GM12892 (cell line): ENCODE measurements around the gene LRRC30. TPM values are rescaled to one million over a fixed set of nuclear protein-coding genes. Genes with fewer than 3 reads are reported as not detected.
"Not testable (repeated sequence)": the region's sequence is repeated elsewhere in the genome, so short reads cannot be mapped to it uniquely, and the experiment has no call there.

ENCODE experiments used
- DNase-seq: peaks from one replicate; pipeline ENCODE4 v3.0.0; 2011; ENCODE audit not compliant: insufficient read length
- FAIRE-seq: peaks from 2 replicates; lab custom pipeline; 2011; peaks lifted over from hg19 to GRCh38; lab: Jason Lieb, UNC
- POLR2A ChIP-seq: IDR thresholded peaks from 2 replicates; pipeline ENCODE4 v1.6.1; 2011; ENCODE audit warnings: low read depth, low read length, control low read depth
- POLR2AphosphoS5 ChIP-seq: IDR thresholded peaks from 2 replicates; pipeline ENCODE4 v1.6.1; 2011; ENCODE audit warnings: low read depth, low read length, control low read depth
- TAF1 ChIP-seq: IDR thresholded peaks from 2 replicates; pipeline ENCODE4 v1.6.1; 2011; ENCODE audit warnings: low read depth, mild to moderate bottlenecking, control low read depth, low read length, borderline replicate concordance
- polyA plus RNA-seq: library from polyadenylated mRNA; unstranded; fragments of >200 nt; gene quantifications from one replicate; pipeline ENCODE4 v1.2.1, GENCODE V29; 2012; ENCODE audit warnings: missing spikeins, inconsistent platforms; ENCODE audit not compliant: missing spikeins

The LRRC30 gene
- not detected for polyA plus RNA-seq

DNA sequence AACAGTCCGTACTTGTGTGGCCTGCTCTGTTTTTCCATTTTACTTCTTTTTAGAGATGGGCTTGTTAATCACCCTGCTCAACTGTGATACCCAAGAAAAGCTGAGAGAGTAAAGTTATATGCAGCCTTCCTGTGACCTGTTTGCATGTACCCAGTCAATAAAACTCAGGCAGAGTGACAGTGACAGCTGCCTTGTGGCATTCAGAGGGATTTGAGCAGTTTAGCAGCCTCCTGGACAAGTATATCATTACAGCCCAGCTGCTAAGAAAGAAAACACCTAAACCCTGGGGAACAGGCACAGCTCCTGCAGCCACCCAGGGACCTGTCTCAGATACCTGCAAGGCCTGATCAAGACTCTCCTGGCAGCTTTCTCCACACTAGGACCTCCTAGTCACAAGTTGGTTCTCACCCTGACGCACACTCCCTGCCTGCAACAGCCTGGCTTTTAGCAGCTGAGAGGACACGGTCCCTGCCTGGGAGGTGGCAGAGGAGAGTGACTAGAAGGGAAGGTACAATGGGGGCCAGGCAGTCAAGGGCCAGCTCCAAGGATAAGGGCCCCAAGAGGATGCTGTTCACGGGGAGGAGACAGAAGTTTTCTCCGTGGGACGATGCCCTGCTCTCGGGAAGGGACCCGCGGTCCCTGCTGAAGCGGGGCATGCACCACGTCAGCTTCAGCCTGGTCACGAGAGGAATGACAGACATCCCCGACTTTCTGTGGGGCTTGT, at the start of gene LRRC30:
TSS of gene LRRC30 (plus strand) at position 464 of the 724 bp plus-strand sequence. CDS start at position 514, 50 bp downstream.
- no peak for FAIRE-seq

DNA sequence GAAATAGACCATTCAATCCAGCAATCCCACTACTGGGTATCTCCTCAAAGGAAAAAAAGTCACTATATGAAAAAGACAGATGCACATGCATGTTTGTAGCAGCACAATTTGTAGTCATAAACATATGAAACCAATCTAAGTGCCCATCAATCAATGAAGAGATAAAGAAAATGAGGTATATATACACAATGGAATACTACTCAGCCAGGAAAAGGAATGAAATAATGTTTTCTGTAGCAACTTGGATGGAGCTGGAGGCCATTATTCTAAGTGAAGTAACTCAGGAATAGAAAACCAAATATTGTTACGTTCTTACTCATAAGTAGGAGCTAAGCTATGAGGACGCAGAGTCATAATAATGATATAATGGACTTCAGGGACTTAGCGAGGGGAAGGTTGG, 45.2 kb upstream of the LRRC30 start:
- TF ChIP-seq TAF1 (no peak), POLR2A (no peak), POLR2AphosphoS5 (no peak)
- FAIRE-seq (no peak), DNase-seq (no peak)

More for the DNA sequence above, at the start of gene LRRC30:
- no peak for DNase-seq
- TF ChIP-seq POLR2A: no peak
- TF ChIP-seq POLR2AphosphoS5: no peak
- TF ChIP-seq TAF1: no peak

- DNase-seq (no peak), FAIRE-seq (no peak)
- TF ChIP-seq POLR2AphosphoS5 (no peak), POLR2A (no peak), TAF1 (no peak)
Measured at GRCh38 chr18:7190547-7191156, 40.2 kb upstream of the LRRC30 start.

DNA sequence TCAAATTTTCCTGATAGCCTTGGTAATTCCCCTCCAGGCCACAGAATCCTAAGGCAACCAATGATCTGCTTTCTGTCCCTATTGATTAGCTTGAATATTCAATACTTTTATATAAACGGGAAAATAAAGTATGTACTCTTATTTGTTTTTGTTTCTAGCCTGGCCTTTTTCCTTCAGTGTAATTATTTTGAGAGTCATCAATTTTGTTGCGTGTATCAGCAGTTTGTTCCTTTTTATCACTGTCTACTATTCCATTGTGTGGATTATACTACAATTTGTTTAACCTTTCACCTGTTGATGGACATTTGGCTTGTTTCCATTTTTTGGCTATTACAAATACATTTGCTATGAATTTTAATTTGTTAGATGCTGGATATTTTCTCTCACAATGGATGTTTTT, 39.2 kb upstream of the LRRC30 start:
- FAIRE-seq (no peak), DNase-seq (no peak)
- TF ChIP-seq POLR2AphosphoS5 (no peak), TAF1 (no peak), POLR2A (no peak)

- no peak for TF ChIP-seq POLR2AphosphoS5
- TF ChIP-seq TAF1: no peak
- no peak for TF ChIP-seq POLR2A
- FAIRE-seq: no peak
- no peak for DNase-seq
Measured at GRCh38 chr18:7195266-7195665, 35.6 kb upstream of the LRRC30 start.

GRCh38 chr18:7196421-7196820, 34.5 kb upstream of the LRRC30 start:
- TF ChIP-seq POLR2AphosphoS5: no peak
- no peak for TF ChIP-seq POLR2A
- TF ChIP-seq TAF1: no peak
- FAIRE-seq: no peak
- no peak for DNase-seq

DNA sequence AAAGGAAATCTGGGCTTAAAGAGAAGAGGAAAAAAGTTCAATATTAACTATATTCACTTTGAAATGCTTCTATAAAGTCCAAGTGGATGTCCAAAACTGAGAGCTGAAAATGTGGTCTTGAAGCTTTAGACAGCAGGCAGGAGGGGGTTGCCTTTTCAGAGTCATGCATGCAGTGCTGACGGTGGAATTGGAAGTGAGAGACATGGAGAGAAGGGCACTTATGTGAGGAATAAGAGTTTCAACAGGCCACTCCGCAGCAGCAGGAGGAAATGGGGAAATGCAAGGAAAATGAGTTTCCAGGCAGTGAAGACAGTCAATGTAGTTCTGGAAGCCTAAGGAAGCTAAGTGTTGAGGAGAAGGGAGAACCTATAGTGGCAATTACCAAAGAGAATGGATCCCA, 33.0 kb upstream of the LRRC30 start:
- DNase-seq (no peak), FAIRE-seq (no peak)
- TF ChIP-seq POLR2A (no peak), TAF1 (no peak), POLR2AphosphoS5 (no peak)

DNA sequence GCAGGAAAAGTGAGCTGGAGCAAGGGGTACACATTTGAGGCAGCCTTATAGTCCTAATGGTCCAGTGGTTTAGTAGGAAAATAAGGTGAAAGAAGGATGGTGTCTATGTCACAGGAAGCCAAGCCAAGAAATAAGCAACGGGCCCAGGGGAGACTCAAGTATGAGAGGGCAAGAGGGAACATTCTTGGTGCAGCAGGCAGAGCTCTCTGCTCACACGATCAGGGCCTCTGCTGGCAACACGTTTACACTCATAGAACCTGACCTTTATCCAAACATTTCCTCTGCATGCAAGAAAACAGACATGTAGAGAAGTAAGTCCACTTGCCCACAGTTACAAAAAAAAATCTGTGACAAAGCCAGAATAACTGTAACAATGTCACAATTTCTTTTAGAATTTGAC, 32.6 kb upstream of the LRRC30 start:
- no peak for FAIRE-seq
- DNase-seq: no peak
- TF ChIP-seq POLR2AphosphoS5 (no peak), TAF1 (no peak), POLR2A (no peak)

DNA sequence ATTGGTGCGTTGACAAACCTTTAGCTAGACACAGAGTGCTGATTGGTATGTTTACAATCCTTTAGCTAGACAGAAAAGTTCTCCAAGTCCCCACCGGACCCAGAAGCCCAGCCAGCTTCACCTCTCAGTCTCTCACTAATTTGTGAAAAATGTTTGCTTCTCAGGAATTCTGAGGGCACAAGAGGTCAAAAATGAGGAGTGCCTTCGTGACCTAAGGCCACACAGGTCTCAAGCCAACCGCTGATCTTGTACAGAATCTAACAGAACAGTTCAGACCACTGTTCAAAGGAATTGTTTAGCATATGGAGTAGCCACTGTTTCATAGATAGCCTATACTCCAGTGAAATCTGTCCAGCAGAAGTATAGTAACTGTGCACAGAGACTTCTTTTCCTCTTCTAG, 29.8 kb upstream of the LRRC30 start:
- DNase-seq (no peak), FAIRE-seq (no peak)
- TF ChIP-seq TAF1 (no peak), POLR2AphosphoS5 (no peak), POLR2A (no peak)

DNA sequence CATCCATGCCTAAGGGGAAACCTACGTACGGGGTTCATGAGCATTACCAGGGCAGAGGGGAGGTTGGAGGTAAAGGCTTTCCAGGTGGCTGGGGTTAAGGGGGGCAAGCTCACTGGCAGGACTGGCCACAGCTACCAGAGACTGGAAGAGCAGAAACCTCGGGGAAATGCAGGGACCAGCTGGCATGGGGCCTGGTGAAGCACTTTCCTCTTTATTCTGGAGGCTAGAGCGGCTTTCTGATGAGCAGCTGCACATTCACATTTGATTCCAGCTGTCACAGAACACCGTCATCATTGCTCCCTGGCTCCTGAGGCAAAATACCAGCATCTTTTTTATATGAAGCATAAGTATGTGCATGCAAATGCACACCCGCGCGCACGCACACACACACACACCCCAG, 28.7 kb upstream of the LRRC30 start:
- DNase-seq (no peak), FAIRE-seq (no peak)
- TF ChIP-seq POLR2A: no peak
- no peak for TF ChIP-seq POLR2AphosphoS5
- no peak for TF ChIP-seq TAF1

GRCh38 chr18:7203601-7204000, 27.3 kb upstream of the LRRC30 start:
- not testable (repeated sequence) for DNase-seq, FAIRE-seq

DNA sequence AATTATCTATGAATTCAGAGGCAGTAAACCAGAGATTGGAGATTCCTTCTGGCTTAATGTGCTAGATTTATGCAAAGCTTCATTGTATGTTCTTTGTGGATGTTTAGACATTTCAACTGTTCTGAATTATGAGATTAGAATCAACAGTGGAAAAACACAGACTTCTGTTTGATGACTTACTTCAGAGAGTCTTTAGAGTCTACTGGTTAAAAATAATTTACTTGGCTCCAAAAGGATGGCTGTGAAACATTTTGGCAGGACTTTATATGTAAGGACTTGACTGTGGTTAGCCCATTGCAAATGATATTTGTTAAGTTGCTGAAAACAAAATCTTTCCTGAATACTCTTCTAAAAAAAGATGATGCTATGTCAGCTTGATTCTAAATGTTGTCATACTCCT, 25.5 kb upstream of the LRRC30 start:
- no peak for FAIRE-seq
- no peak for DNase-seq
- TF ChIP-seq POLR2A: no peak

DNA sequence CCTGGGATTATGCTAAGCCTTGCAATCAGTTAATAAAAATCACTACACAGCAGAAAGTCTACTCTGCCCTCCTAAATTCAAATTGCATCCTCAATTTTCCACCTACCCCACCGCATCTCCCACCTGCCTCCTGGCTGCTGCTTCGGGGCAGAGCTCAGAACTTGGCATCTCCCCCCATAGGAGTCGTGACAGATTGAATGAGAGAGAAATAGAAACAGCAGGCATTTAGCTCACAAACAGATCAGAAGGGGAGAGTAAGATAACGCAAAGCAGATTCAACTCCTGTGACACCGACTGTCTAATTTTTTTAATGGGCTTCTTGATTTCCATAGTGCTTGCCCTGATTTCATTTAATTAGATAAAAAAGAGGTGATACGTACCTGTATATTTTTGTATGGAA, 24.7 kb upstream of the LRRC30 start:
- DNase-seq (no peak), FAIRE-seq (no peak)
- no peak for TF ChIP-seq POLR2AphosphoS5

DNA sequence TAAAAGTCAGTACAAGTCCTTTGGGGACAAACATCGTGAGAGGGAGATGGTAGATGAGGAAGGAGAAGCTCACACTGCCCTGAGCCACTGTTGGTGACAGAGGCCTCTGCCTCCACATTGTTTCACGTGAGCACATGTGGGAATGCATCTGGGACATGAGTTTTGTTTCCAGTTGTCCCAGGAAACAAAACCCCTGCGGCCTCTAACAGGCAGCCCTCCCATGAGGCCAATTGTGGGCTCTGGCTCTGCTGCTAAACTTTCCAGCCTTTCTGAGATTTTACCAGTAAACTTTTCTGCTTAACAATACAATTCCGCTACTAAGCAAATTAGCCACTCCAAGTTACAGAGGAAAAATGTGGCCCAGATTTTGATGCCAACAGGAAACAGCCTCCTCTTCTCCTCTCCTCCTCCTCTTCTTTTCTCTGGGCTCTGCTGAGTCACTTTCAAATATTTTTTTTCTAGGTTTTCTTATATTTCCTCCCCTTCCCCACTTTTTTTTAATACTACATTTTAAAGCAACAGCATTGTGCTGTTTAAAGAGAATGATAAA, 23.4 kb upstream of the LRRC30 start:
- FAIRE-seq: no peak
- TF ChIP-seq POLR2A: no peak
- no peak for DNase-seq
